ENCODE measurements around the gene POLE. TPM values are rescaled to one million over a fixed set of nuclear protein-coding genes. Genes with fewer than 3 reads are reported as not detected.

The POLE gene
- total RNA-seq, 4 donors from 2014 or later = 25.8 to 66.0 (median 36.9) TPM

DNA sequence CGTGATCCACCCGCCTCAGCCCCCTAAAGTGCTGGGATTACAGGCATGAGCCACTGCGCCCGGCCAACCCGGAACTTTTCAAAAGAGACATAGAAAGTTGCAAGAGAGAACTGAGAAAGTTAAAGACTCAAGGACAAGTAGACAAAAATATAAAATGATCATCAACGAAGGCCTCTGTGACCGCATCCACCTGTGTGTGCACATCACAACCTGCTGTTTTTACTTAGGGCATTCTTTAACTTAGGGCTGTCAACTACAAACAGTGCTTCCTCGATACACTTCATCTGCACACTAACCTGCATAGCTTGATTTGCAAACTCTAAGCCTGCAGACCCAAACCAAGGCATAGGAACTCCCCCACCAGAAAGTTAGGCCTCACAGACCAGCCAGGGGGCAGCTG lies 53.7 kb downstream of the POLE start:
- WGBS, 2 donors = 95 to 99% methylated on average over 8 of the region's 8 CpGs

GRCh38 chr12:132632521-132633228 lies 54.5 kb downstream of the POLE start:
- WGBS, 2 donors = 80 to 92% methylated on average over 17 of the region's 17 CpGs
- intact Hi-C loops (cut with DNase I; ENCODE audit: low total_unique reads) = no loop called here
- DNase-seq (ENCODE audit: low spot score in 2 of 2) = no peak
- TF ChIP-seq, protein P1, sequence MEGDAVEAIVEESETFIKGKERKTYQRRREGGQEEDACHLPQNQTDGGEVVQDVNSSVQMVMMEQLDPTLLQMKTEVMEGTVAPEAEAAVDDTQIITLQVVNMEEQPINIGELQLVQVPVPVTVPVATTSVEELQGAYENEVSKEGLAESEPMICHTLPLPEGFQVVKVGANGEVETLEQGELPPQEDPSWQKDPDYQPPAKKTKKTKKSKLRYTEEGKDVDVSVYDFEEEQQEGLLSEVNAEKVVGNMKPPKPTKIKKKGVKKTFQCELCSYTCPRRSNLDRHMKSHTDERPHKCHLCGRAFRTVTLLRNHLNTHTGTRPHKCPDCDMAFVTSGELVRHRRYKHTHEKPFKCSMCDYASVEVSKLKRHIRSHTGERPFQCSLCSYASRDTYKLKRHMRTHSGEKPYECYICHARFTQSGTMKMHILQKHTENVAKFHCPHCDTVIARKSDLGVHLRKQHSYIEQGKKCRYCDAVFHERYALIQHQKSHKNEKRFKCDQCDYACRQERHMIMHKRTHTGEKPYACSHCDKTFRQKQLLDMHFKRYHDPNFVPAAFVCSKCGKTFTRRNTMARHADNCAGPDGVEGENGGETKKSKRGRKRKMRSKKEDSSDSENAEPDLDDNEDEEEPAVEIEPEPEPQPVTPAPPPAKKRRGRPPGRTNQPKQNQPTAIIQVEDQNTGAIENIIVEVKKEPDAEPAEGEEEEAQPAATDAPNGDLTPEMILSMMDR (IDR thresholded peaks at IDR 0.05) = no peak
- TF ChIP-seq POLR2A (IDR thresholded peaks at IDR 0.05) = no peak
- H3K4me3 ChIP-seq (ENCODE audit: low read depth, poor library complexity, severe bottlenecking) = no peak overlapping the region

More for the DNA sequence above, 53.7 kb downstream of the POLE start:
- intact Hi-C loops (cut with DNase I; ENCODE audit: low total_unique reads) = no loop called here
- TF ChIP-seq, protein P1 (IDR thresholded peaks at IDR 0.05) = no peak
- no peak for TF ChIP-seq POLR2A (IDR thresholded peaks at IDR 0.05)
- DNase-seq (ENCODE audit: low spot score in 2 of 2) = no peak
- H3K4me3 ChIP-seq (ENCODE audit: low read depth, poor library complexity, severe bottlenecking) = no peak overlapping the region

GRCh38 chr12:132631666-132632065 lies 55.5 kb downstream of the POLE start:
- WGBS, 2 donors = 91 to 96% methylated on average over 10 to 11 of the region's 11 CpGs
- TF ChIP-seq, protein P1 (IDR thresholded peaks at IDR 0.05) = no peak
- TF ChIP-seq POLR2A (IDR thresholded peaks at IDR 0.05) = no peak
- intact Hi-C loops (cut with DNase I; ENCODE audit: low total_unique reads) = no loop called here
- no peak for DNase-seq (ENCODE audit: low spot score in 2 of 2)
- H3K4me3 ChIP-seq (ENCODE audit: low read depth, poor library complexity, severe bottlenecking) = no peak overlapping the region

GRCh38 chr12:132630672-132631071 lies 56.5 kb downstream of the POLE start:
- no peak for DNase-seq (ENCODE audit: low spot score in 2 of 2)
- no peak overlapping the region for H3K4me3 ChIP-seq (ENCODE audit: low read depth, poor library complexity, severe bottlenecking)
- TF ChIP-seq POLR2A (IDR thresholded peaks at IDR 0.05) = no peak
- TF ChIP-seq, protein P1 (IDR thresholded peaks at IDR 0.05) = no peak
- WGBS, 2 donors = 97% methylated on average over 6 of the region's 6 CpGs
- intact Hi-C loops (cut with DNase I; ENCODE audit: low total_unique reads) = no loop called here

DNA sequence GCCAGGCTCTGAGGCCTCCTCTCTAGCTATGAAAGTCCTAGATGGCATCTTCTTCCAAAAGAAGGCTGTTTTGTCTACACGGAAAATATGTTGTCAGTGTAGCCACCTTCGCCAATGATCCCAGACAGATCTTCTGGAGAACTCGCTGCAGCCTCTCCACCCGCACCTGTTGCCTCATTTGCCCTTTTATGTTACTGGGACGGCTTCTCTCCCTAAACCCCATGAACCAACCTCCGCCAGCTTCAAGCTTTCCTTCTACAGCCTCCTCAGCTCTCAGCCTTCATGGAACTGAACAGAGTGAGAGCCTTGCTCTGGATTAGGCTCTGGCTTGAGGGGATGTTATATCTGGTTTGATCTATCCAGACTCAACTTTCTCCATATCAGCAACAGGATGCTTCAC lies 57.8 kb downstream of the POLE start:
- intact Hi-C loops (cut with DNase I; ENCODE audit: low total_unique reads) = no loop called here
- no peak for DNase-seq (ENCODE audit: low spot score in 2 of 2)
- H3K4me3 ChIP-seq (ENCODE audit: low read depth, poor library complexity, severe bottlenecking) = no peak overlapping the region
- TF ChIP-seq, protein P1 (IDR thresholded peaks at IDR 0.05) = no peak
- no peak for TF ChIP-seq POLR2A (IDR thresholded peaks at IDR 0.05)
- 94 to 96% methylated on average over 6 of the region's 6 CpGs for WGBS, 2 donors

Data from lower leg skin (tissue), 4 donors.